MM.1S (cell line): ENCODE results near the gene TBC1D7.

Experiments
- EZH2 ChIP-seq: fragments of 300-600 bp; sonication (generic); optimal IDR thresholded peaks from 2 replicates; pipeline ENCODE3; 2017; ENCODE audit warnings: low read depth, mild to moderate bottlenecking, antibody characterized with exemption, low read length, mixed read lengths
- TF ChIP-seq, protein P1 (sequence below): fragments of 300-600 bp; sonication (generic); IDR thresholded peaks from 2 replicates; pipeline ENCODE4 v1.5.1; 2016; ENCODE audit warnings: antibody characterized with exemption, low read length, mixed read lengths

DNA sequence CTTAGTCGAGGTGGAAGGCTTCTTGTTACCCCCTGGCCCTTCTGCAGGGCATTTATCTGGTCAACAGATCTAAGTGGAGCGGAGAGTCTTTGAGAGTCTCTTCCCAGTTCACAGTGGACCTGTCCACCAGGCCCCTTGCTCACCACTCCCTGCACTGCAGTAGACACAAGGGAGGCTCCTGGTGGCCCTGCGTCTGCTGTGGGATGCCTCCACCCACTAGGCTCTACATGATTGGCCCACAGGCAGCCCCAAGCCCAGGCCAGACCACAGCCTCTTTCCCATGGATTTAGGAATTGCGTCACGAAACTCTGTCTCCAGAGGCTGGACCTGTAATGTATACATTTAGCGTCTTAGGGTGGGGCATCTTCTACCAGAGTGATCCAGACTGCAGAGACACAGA, 28.4 kb downstream of the TBC1D7 start:
- TF ChIP-seq EZH2, result no peak
- TF ChIP-seq, protein P1, sequence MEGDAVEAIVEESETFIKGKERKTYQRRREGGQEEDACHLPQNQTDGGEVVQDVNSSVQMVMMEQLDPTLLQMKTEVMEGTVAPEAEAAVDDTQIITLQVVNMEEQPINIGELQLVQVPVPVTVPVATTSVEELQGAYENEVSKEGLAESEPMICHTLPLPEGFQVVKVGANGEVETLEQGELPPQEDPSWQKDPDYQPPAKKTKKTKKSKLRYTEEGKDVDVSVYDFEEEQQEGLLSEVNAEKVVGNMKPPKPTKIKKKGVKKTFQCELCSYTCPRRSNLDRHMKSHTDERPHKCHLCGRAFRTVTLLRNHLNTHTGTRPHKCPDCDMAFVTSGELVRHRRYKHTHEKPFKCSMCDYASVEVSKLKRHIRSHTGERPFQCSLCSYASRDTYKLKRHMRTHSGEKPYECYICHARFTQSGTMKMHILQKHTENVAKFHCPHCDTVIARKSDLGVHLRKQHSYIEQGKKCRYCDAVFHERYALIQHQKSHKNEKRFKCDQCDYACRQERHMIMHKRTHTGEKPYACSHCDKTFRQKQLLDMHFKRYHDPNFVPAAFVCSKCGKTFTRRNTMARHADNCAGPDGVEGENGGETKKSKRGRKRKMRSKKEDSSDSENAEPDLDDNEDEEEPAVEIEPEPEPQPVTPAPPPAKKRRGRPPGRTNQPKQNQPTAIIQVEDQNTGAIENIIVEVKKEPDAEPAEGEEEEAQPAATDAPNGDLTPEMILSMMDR, result no peak
